Kidney tubule cell (primary cell): ENCODE measurements around the gene EPHB2.

Experiments
- DNase-seq: peaks from one replicate; pipeline ENCODE4 v3.0.0-alpha.2; 2018; ENCODE audit warnings: low spot score

Gene EPHB2

DNA sequence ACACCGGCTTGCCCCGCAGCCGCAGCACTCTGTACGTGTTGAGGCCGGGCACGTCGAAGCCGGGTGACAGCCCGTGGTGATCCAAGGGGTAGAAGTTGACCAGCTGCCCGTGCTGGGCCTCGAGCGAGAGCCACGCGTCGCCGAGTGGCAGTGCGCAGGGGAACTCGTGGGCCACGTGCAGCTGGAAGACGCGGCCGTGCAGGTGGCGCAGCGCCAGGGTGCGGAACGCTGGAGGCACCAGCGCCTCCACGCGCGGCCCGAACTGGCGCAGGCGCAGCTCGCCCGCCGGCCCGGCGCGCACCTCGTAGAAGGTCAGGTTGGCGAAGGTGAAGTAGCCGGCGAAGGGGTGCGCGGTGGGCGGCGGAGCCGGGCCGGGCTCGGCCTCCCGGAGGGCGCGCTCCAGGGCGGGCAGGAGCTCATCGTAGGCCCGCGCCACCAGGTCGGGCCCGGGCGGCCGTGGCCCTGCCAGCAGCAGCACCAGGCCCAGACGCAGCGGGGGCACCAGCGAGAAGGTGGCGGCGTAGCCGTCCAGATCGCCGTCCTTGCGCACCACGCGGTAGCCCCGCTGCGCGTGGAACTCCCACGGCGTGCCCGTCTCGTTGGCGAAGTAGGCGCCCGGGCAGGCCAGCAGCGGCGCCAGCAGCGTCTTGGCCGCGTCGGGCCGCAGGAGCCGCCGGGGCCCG, 242.6 kb downstream of the EPHB2 start:
- DNase-seq, result no peak

DNA sequence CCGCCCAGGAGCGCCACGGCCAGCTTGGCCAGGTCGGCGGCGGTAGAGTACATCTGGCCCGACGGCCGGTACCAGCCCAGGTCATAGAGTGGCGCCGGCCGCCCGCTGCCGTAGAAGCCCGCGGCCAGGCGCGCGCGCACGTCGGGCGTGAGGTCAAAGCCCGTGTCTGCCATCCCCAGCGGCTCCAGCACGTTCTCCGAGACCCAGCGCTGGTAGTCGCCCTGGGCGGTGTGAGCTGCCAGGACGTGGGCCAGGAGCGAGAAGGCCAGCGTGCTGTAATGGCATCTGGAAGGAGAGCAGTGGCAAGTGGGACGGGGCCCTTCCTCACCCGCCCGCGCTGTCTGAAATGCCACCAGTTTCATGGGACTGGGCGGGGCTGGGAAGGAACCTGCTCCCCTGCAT, 243.1 kb downstream of the EPHB2 start:
- no peak for DNase-seq

DNA sequence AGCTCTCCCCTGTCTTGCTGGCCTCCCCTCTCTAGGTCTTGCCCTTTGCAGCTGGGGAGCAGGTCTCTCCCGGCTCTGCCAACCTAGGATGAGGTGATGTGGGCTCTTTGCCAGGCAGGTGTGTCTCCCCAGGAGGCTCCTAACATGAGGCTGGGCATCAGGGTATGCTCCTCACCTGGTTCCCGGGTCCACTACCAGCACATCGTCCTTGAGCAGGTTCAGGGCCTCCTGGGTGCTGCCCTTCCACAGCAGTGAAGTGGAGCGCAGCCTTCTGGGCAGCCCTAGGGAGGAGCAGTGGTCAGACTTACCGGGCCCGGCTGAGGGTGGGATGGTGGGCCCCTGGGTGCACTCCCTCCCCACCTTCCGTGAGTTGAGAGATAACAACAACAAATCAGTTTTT, 244.5 kb downstream of the EPHB2 start:
- no peak for DNase-seq

DNA sequence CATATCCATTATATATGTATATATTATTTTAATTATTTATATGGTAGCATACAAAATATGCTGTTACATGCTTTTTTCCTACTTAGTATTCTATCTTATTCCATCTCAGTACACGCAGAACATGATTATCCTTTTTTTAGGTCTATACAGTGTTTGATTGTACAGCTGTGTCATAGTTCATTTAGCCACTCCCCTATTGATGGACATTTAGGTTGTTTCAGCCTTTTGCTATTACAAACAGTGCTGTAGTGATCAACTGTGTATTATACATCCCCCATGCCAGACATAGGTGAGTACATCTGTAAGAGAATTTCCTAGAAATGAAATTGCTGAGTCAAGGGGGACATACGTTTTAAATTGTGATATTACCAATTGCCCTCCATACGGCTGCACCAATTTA, 246.4 kb downstream of the EPHB2 start:
- no peak for DNase-seq

DNA sequence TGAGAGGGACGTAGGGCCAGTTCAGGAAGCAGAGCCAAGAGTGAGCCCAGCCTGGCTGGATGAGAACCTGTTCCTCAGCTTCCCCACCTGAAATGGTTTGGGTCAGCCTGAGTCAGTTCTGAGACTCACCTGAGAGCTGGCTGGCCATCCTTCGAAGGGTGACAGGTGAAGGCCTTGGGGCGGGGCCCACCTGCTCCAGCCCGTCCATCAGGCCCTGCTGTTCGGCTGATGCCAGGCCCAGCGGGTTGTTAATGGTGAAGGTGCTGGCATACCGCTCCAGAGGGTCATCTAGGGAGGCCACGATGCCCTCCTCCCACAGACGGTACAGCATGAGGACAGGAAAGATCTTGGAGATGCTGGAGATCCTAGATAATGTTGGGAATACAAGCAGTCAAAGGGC, 247.9 kb downstream of the EPHB2 start:
- DNase-seq, result no peak

DNA sequence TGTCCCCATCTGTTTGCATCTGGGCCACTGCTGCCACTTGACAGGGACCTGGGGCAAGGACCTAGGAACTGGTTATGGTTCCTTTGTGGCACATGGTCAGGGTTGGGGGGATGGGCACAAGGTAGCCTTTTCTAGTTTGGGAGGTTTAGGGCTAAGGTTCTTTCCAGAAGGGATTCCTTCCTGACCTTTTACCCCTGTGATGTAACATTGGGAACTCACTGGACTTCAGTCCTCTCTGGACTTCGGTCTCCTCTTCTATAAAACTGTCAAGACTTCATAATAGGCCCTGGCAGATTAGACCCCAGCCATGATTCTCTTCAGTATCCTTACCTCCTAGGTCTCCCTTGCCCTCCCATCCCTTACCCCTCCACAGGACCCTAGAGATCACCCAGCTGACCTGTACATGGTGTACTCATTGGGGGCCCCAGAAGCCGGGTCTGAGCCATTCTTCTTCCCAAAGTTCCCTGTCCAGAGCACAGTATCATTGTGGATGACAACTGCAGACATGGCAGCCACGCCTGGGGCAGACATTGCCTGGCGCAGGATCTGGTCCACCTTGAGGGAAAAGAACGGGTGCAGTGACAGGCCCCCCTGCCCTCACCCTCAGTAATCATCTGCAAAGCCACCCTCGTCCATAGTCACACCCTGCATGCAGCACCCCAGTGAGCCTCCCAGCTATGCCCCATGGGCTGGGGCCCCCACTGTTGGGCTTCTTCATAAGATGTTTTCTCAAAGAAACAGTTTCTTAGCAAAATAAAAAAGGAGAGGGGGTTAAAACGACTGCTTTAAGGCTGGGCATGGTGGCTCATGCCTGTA, 249.1 kb downstream of the EPHB2 start:
- no peak for DNase-seq

DNA sequence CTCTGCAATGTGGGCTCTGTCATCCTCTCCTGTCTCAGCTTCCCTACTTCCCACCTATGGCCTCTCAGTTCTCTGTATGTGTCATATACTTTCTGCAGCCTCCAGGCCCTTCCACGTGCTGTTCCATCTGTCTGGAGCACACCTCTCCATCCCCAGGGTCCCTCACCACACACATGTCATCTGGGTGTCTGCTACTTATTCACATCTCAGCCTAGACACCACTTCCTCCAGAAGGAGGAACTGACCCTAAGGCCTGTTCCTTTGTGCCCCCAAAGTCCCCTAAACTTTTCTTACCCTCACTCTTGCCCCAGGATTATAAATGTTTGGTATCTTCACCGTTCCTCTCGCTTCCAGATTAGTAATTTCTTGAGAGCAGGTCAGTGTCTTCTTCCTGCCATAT, 251.9 kb downstream of the EPHB2 start:
- DNase-seq, result no peak

DNA sequence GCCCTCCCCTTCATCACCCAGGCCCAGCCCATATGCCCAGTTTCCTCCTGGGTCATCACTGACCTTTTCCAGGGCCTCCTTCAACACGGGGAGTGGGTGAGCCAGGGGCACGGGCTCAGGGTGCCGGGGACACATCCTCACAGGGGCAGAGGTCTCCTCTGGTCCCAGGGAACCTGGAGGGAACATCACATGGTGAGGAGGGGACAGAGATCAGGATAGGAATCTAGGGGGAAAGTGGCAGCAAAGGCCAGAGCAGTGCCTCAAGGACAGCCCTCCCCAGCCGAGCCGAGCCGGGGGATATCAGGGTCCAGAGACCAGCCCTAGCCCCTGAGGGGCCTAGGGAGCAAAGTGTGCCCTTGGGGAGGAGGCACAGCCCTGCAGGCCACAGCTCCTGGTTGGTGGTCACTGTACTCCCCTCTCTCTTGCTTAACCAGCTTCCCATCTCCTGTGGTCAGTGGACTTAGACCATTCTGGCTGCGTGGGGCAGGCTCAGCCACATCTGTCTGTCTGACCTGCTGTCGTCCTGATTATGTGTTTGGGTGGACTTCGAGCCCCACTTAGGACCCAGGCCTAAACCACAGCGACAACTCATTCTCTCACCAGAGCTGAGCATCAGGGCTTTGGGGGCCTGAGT, 252.5 kb downstream of the EPHB2 start:
- no peak for DNase-seq

DNA sequence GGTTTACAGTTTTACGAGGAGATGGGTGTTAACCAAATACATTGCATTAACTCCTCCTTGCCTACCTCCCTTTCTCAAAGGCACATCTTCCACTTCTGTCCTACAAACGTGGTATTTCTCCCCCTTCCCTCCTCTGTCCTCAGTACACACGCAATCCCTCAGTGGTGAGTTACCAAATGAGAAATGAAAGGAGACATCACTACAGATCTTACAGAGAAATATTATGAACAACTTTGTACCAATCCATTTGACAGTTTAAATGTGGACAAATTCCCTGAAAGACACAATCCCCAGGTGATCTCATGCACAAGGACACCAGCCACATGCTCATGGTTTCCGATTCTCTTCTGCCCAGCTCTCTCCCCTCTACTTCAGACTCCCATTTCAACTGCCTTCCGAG, 255.7 kb downstream of the EPHB2 start:
- no peak for DNase-seq

DNA sequence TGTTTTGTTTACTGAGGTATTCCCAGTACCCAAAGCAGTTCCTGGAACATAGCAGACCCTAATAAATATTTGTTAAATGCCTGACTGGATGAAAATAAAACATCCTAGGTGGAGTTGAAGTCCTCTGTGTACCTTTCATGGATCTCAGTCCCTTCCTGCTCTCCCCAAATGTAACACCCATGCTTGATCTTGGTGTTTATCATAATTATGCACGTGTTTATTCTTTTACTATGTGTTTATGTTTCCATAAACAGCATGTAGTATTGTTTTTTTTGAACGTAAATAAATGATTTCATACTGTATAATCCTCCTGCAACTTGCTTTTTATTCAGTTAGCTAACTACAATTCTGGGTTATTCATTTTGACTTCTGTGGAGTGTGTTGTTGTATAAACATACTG, 257.2 kb downstream of the EPHB2 start:
- no peak for DNase-seq

DNA sequence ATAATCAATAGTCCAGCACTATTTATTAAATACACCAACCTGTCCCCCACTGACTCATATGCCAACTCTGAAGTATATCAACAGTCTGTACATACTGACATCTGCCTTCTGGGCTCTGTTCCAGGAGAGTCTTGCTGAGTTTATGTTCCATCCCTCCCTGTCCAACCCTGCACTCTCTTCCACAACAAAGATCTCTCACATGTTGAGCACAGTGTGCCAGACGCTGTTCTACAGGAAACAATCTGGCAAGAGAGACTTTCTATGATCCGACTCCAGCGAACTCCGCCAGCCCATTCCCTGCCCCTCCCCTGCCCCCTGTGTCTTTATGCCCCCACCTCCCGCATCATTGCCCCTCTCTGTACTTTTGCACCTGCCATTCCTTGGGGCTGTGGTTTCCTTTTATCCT, 258.7 kb downstream of the EPHB2 start:
- DNase-seq, result peak; percentile 17

DNA sequence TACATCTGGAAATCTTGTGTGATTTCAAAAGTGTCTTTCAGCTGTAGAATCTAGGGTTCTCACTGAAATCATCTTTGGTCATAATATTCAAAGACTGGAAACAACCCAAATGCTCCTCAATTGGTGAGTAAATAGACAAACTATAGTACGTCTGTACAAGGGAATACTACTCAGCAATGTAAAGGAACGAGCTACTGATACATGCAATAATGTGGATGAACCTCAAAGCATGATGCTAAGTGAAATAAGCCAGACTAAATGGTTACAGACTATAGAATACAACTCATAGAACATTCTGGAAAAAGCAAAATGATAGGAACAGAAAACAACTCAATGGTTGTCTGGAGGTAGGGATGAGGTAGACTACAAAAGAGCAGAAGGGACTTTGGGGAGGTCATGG, 259.5 kb downstream of the EPHB2 start:
- DNase-seq, result no peak
